SJSA1 (cell line): ENCODE results near the gene CDKAL1. TPM values are rescaled to one million over a fixed set of nuclear protein-coding genes. Genes with fewer than 3 reads are reported as not detected.
"Not testable (repeated sequence)": the region's sequence is repeated elsewhere in the genome, so short reads cannot be mapped to it uniquely, and the experiment has no call there.

ENCODE experiments used
- DNase-seq, 2 experiments: peaks; one replicate each; pipeline ENCODE4 v3.0.0-alpha.2; 2015 to 2020; ENCODE audit warnings: low spot score in 2 of 2, low read depth in 1 of 2
- H3K27ac ChIP-seq: fragments of 250-450 bp; sonication (Bioruptor Pico); 2 replicates; pipeline ENCODE4 v1.5.1; 2020; ENCODE audit warnings: mild to moderate bottlenecking, moderate library complexity
- H3K27me3 ChIP-seq: fragments of 250-450 bp; sonication (Bioruptor Pico); replicated peaks from 2 replicates; pipeline ENCODE4 v1.5.1; 2020; ENCODE audit warnings: mild to moderate bottlenecking, moderate library complexity
- H3K36me3 ChIP-seq: fragments of 250-450 bp; sonication (Bioruptor Pico); 2 replicates; pipeline ENCODE4 v1.5.1; 2020; ENCODE audit warnings: mild to moderate bottlenecking
- H3K4me1 ChIP-seq: fragments of 250-450 bp; sonication (Bioruptor Pico); replicated peaks from 2 replicates; pipeline ENCODE4 v1.6.1; 2021; ENCODE audit warnings: mild to moderate bottlenecking
- H3K4me3 ChIP-seq: fragments of 250-450 bp; sonication (Bioruptor Pico); 2 replicates; pipeline ENCODE4 v1.5.1; 2020; ENCODE audit warnings: mild to moderate bottlenecking
- H3K9me3 ChIP-seq: fragments of 250-450 bp; sonication (Bioruptor Pico); replicated peaks from 2 replicates; pipeline ENCODE4 v1.5.1; 2020; ENCODE audit warnings: mild to moderate bottlenecking
- total RNA-seq: library from RNA; depleted of rRNA; stranded (reverse); fragments of >200 nt; shearing (Covaris generic); gene quantifications from 2 replicates; pipeline ENCODE4 v1.2.3, GENCODE V29; 2014

CDKAL1 gene
- total RNA-seq, 1 experiment from 2014 or later, result 25.7 TPM

DNA sequence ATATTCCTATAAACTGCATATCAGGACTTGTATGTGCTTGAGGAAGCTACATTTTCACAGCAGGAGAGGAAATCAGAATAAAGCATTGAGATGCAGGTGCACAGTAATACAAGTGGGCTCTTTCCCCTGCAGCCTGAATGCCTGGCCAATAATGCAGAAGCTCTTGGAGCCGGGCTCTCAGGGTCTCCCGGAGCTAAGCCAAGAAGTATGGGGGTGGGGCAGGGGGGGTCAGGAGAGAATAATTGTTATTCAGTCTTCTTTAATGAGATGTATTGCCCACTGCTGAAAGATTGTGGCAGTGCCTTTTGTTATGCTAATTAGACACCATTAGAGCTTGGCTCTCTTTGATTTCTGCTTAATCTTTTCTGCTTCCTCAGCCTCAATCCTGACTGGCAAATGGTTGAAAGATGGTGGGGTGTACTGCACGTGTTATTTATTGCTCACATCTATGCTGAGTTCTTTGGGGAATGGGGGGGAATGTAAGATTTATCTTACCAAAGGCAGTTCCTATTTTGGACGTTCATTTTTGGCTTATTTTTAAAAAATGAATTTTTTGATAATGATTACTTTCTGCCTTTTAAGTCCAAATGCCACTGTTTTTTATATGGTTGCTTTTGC is 651.7 kb downstream of the CDKAL1 start:
- Histone ChIP-seq H3K27me3 (no peaks in the 10 kb centered on the region), H3K4me3 (no peak overlapping the region), H3K9me3 (no peaks in the 10 kb centered on the region), H3K4me1 (0 out of 2 replicates have a peak, but pooled peaks cover under 1% of the 10 kb centered on the region), H3K36me3 (no peaks in the 10 kb centered on the region), H3K27ac (no peak overlapping the region)
- DNase-seq, result no peak

DNA sequence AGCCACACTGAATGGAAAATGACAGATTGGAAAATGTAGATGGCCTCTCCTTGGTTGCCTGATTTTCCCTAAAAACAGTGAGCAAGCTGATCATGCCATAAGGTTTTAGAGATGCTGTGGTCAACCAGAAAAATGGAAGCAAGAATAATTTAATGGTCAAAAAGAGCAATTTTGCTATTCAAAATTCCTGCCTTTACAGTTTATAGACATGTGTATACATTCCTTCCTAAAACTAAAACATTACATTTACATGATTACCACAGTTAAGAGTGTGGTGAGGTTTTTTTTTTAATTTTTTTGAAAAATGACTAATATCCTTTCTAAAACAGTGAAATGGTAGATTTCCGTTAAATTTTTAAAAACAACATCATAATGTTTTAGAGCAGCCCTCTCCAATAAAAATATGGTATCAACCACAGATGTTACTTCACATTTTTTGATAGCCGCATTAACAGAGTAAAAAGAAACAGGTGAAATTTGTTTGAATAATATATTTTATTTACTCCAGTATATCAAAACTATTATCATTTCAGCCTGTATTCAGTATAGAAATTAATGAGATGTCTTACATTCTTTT is 652.3 kb downstream of the CDKAL1 start:
- DNase-seq, result no peak
- Histone ChIP-seq H3K27ac (no peak overlapping the region), H3K4me1 (0 out of 2 replicates have a peak, but pooled peaks cover 6% of the 10 kb centered on the region), H3K9me3 (no peaks in the 10 kb centered on the region), H3K36me3 (no peaks in the 10 kb centered on the region), H3K4me3 (no peak overlapping the region), H3K27me3 (no peaks in the 10 kb centered on the region)

DNA sequence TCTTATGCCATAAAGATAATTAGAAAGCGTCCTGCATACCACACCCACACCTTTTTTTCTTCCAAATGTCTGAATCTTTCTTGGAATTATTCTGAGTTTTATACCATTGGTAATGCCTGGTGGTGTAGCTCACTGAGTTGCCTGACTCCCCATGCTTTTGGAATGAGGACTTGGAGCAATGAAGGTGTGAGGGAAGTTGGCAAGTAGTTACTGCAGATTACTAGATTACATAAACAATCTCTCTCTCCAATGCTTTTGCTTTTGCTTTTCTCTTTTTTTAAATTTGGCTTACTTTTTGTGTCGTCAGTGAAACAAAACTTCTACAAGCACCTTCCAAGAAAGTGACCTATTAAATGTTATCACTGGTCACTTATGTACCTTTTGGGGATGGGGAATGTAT is 653.2 kb downstream of the CDKAL1 start:
- DNase-seq, result no peak
- H3K27ac ChIP-seq, result no peak overlapping the region
- H3K4me3 ChIP-seq, result no peak overlapping the region
- no peaks in the 10 kb centered on the region for H3K36me3 ChIP-seq
- H3K27me3 ChIP-seq, result no peaks in the 10 kb centered on the region
- 0 out of 2 replicates have a peak, but pooled peaks cover 6% of the 10 kb centered on the region for H3K4me1 ChIP-seq
- no peaks in the 10 kb centered on the region for H3K9me3 ChIP-seq

DNA sequence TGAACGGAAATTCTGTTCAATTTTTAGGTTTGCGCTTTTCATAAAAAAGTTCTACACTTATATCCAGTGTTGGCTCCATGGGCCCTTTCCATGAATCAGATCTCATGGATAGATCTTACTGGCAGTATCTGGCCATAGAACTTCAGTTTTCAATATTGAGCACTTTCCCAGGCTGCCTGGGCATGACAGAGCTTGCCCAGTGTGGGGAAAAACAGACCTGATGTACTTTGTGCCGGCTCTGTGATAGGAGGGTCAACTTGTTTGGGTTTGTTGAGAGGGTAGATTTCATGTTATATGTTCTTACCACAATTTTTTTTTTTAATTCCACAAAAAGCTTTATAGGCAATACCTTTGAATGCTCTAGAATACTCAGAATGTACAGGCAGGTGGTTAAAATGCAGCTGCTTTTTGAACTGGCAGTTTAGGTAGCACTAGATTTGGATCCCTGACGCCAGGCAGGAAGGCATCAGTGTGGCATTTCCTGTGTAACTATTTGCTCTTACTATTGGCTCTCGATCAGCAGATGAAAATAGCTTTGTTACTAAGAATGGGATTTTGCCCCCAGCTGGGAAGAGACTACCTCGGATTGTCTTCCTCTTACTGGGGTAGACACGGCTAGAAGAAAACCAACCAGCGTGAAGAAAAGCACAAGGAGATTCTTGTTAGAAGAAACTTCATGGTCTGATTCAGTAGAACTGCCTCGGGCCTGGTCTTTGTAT is 654.4 kb downstream of the CDKAL1 start:
- DNase-seq, result no peak
- Histone ChIP-seq H3K4me3 (no peak overlapping the region), H3K27me3 (no peaks in the 10 kb centered on the region), H3K27ac (no peak overlapping the region), H3K36me3 (no peaks in the 10 kb centered on the region), H3K9me3 (no peaks in the 10 kb centered on the region), H3K4me1 (0 out of 2 replicates have a peak, but pooled peaks cover 6% of the 10 kb centered on the region)

DNA sequence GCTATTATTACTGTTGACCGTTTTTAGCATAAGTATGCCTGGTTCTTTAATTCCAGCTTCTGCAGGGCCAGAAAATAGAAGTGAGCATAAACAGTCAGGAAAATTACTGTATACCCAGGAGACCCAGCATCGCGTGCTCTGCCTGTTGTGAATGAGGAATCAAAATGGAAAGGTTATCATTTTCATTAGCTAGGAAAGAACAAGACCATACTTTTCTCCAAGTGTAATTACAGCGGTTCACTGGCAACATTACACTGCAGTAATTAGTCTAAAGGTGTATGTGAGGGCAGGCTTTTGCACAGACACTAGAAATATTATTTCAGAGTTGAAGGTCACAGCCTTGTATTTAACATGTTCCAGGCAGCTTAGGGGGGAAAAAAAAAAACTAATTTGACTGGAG is 655.5 kb downstream of the CDKAL1 start:
- Histone ChIP-seq H3K4me3 (no peak overlapping the region), H3K27me3 (no peaks in the 10 kb centered on the region), H3K27ac (no peak overlapping the region), H3K9me3 (no peaks in the 10 kb centered on the region), H3K36me3 (no peaks in the 10 kb centered on the region), H3K4me1 (0 out of 2 replicates have a peak, but pooled peaks cover 6% of the 10 kb centered on the region)
- no peak for DNase-seq

DNA sequence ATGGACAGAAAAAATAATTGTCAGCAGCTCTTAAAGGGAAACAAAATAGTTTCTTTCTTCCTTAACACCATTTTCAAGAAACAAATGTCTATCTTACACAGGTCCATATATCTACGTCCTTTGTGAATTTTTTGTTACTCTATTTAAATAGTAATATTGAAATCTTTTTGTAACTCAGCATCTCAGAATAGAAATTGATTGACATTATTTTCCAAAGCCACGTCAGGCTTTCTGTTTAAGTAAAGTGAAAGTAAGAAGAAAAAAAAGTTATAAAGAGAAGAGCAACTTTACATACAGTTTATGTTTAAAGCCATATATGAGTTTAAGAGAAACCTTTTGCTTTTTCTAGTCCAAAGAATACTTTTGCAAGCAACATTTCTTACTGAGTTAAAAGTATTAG is 656.4 kb downstream of the CDKAL1 start:
- H3K4me3 ChIP-seq, result no peak overlapping the region
- no peaks in the 10 kb centered on the region for H3K36me3 ChIP-seq
- no peaks in the 10 kb centered on the region for H3K27me3 ChIP-seq
- H3K27ac ChIP-seq, result no peak overlapping the region
- no peak for DNase-seq
- no peaks in the 10 kb centered on the region for H3K9me3 ChIP-seq
- 0 out of 2 replicates have a peak, but pooled peaks cover 6% of the 10 kb centered on the region for H3K4me1 ChIP-seq

DNA sequence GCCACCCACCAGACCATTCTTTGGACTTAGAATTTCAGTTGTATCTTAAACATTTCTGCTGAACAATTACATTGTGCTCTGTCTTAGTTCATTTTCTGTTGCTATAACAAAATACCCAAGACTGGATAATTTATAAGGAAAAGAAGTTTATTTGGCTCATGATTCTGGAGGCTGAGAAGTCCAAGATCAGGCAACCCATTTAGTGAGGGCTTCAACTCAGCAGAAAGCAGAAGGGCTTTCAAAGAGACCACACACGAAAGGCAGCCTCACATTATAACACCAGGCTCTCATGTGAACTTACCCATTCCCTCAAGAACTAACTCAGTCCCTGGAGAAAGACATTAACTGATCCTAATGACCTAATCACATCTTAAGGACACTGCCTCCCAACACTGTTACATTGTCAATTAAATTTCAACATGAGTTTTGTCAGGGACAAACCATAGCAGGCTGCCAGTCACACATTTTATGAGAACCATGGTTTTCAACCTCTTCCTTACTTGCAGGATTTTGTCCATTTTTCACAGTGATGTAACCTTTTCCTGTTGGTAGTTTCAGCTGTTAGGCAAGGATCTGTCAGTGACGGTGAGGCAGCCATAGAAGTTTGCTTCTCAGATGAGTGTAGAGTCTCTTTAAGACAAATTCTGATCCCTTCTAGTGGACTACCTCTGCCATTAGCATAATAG is 659.7 kb downstream of the CDKAL1 start:
- Histone ChIP-seq H3K36me3 (no peaks in the 10 kb centered on the region), H3K4me3 (no peak overlapping the region), H3K27me3 (no peaks in the 10 kb centered on the region), H3K27ac (no peak overlapping the region), H3K9me3 (no peaks in the 10 kb centered on the region), H3K4me1 (0 out of 2 replicates have a peak, but pooled peaks cover 6% of the 10 kb centered on the region)
- DNase-seq, result no peak

DNA sequence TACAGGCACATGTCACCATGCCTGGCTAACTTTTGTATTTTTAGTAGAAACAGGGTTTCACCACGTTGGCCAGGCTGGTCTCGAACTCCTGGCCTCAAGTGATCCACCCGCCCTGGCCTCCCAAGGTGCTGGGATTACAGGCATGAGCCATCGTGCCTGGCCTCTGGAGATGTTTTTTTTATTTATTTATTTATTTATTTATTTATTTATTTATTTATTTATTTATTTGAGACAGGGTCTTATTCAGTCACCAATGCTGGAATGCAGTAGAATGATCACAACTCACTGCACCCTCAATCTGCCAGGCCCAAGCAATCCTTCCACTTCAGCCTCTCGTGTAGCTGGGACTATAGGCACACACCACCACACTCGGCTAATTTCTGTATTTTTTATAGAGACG is 661.0 kb downstream of the CDKAL1 start:
- not testable (repeated sequence) for H3K4me3 ChIP-seq, DNase-seq, H3K4me1 ChIP-seq, H3K36me3 ChIP-seq, H3K27ac ChIP-seq, H3K9me3 ChIP-seq, H3K27me3 ChIP-seq

DNA sequence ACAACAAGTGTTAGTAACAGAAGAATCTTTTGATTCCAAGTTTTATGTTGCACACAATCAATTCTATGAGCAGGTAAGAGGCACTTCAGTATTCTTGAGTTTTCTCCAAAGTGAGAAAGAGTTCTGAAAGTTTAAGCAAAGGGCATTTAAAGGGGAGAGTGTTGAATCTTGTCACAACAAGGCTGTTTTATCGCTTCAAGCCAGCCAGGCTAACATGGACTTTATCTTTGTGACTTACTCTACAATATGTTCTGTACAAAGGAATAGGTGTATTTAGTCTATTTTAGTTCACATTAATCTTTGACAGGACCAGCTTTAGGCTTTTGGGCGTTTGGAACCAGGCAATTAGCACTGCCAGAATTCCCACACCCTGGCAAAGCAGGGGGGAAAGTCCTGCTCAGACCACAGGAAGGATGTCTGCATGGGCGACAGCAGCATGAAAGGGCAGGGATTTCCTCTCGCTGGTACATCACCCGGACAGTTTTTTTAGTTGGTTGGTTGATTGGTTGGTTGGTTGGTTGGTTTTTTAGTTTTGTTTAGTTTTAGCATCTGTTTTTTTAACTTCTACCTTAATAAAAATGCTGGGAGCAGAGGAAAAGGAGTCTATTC is 663.9 kb downstream of the CDKAL1 start:
- Histone ChIP-seq H3K36me3 (no peaks in the 10 kb centered on the region), H3K9me3 (no peaks in the 10 kb centered on the region), H3K27ac (no peak overlapping the region), H3K4me1 (no peaks in the 10 kb centered on the region), H3K27me3 (no peaks in the 10 kb centered on the region), H3K4me3 (no peak overlapping the region)
- no peak for DNase-seq

DNA sequence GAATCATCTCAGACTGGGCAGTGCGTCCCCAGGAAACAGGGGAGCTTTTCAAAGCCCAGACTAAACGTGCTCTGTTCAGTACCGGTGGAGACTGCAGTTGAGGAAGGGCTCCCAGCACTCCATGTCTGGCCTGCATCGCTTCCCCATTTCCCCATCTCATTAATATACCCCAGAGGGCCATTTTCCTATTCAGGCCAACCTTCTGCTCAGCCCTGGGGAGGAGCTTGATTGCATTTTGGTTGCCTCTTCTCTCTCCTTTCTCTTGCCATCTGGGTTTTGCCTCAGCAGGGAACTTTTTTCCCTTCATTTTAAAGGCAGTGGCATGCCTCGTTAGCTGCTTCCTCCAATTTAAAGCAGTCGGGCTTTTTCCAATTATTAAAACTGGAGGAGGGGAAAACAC is 665.0 kb downstream of the CDKAL1 start:
- no peak for DNase-seq
- Histone ChIP-seq H3K27me3 (no peaks in the 10 kb centered on the region), H3K4me3 (no peak overlapping the region), H3K4me1 (no peaks in the 10 kb centered on the region), H3K27ac (no peak overlapping the region), H3K9me3 (no peaks in the 10 kb centered on the region), H3K36me3 (no peaks in the 10 kb centered on the region)

DNA sequence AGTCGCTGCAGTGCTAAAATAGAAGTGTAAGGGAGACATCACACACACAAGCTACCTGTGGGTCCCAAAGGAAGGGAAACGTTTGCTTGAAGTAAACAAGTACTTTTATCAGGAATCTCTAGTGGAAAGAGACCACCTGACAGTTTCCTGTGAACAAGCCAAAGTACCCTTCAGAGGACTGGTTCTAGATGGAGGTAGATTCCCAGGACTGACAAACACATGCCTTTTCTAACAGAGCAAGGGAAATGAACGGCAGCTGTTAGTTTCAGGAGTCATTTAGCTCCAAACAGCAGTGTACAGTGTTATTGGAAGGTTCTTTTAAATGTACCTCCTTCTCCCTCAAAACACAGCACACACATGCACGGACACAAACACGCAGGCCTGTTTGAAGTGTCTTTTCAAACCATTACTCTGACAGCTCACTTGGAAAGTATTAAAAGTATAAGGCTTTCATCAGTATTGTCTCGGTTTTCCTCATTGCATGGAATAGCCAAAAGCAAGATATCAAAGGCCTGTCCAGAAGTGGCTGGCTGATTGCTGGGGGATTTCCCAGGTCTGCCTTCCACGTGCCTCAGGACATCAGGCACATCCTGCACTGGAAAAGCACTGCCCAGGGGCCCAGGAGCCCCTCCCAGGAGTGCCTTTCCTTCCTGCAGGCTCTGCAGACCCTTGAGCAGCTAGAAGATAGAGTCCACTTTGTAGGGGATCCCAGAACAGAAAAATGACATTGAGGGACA is 666.0 kb downstream of the CDKAL1 start:
- Histone ChIP-seq H3K27me3 (no peaks in the 10 kb centered on the region), H3K36me3 (0 out of 2 replicates have a peak, but pooled peaks cover 3% of the 10 kb centered on the region), H3K4me1 (no peaks in the 10 kb centered on the region), H3K9me3 (no peaks in the 10 kb centered on the region), H3K4me3 (no peak overlapping the region), H3K27ac (no peak overlapping the region)
- DNase-seq, result no peak

DNA sequence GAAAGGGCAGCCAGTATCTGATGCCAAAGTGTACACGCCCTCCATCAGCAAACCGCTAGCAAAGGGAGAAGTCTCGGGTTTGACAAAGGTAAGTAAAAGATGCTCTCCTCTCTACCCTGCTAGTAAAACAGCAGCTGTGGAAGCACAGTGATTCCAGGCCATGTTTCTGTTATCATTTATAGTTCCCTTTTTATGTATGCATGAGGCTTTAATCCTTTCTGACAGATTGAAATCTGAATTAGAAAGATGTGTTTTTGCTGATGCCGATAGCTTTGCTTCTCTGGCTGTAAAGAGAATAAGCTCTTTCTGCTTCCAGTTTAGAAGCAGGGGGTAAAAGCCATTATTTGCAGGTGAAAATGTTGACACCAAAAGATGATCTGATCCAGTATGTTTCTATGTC is 666.9 kb downstream of the CDKAL1 start:
- Histone ChIP-seq H3K36me3 (0 out of 2 replicates have a peak, but pooled peaks cover 3% of the 10 kb centered on the region), H3K4me1 (no peaks in the 10 kb centered on the region), H3K27ac (no peak overlapping the region), H3K4me3 (no peak overlapping the region), H3K27me3 (no peaks in the 10 kb centered on the region), H3K9me3 (no peaks in the 10 kb centered on the region)
- DNase-seq, result no peak
